ENCODE measurements around the gene PA2G4.
A peak's percentile ranks its signal among the peaks of the same experiment; 100 is the strongest.

Gene PA2G4

GRCh38 chr12:56104109-56104814 lies at the start of gene PA2G4:
TSS of gene PA2G4 (plus strand) at chr12:56104559. CDS start at chr12:56104738, 179 bp downstream.
- TF ChIP-seq, protein P1, sequence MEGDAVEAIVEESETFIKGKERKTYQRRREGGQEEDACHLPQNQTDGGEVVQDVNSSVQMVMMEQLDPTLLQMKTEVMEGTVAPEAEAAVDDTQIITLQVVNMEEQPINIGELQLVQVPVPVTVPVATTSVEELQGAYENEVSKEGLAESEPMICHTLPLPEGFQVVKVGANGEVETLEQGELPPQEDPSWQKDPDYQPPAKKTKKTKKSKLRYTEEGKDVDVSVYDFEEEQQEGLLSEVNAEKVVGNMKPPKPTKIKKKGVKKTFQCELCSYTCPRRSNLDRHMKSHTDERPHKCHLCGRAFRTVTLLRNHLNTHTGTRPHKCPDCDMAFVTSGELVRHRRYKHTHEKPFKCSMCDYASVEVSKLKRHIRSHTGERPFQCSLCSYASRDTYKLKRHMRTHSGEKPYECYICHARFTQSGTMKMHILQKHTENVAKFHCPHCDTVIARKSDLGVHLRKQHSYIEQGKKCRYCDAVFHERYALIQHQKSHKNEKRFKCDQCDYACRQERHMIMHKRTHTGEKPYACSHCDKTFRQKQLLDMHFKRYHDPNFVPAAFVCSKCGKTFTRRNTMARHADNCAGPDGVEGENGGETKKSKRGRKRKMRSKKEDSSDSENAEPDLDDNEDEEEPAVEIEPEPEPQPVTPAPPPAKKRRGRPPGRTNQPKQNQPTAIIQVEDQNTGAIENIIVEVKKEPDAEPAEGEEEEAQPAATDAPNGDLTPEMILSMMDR (IDR thresholded peaks at IDR 0.05): no peak

DNA sequence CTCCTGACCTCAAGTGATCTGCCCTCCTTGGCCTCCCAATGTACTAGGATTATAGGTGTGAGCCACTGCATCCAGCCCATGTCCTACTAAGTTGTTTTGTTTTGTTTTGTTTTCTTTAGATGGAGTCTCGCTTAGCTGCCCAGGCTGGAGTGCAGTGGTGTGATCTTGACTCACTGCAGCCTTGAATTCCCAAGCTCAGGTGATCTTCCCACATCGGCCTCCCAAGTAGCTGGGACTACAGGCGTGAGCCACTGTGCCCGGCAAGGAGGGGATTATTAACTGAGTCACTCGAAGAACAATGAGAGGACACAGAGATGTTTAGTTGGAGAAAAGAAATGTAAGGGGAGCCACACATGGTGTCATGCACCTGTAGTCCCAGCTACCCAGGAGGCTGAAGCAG lies 42.4 kb upstream of the PA2G4 start:
- TF ChIP-seq, protein P1 (IDR thresholded peaks at IDR 0.05): no peak

DNA sequence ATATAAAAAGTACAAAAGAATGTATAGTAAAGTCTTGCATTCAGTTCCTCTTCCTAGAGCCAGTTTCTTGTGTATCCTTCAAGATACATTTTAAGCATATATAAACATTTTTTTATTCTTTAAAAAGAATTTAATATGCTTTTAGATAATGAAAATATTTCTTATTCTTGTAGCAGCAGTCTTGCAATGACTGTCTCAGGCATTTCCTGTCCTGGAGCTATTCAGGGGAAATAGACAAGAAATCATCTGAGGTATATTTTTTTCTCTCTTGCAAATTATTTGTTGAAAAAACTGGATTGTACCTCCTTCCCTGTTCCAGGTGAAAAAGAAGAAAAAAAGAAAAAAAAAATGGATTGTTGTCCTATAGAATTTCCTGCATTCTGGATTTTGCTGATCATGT lies 41.4 kb upstream of the PA2G4 start:
- TF ChIP-seq, protein P1 (IDR thresholded peaks at IDR 0.05): no peak

GRCh38 chr12:56071648-56072047 lies 32.7 kb upstream of the PA2G4 start:
- TF ChIP-seq, protein P1 (IDR thresholded peaks at IDR 0.05): no peak

DNA sequence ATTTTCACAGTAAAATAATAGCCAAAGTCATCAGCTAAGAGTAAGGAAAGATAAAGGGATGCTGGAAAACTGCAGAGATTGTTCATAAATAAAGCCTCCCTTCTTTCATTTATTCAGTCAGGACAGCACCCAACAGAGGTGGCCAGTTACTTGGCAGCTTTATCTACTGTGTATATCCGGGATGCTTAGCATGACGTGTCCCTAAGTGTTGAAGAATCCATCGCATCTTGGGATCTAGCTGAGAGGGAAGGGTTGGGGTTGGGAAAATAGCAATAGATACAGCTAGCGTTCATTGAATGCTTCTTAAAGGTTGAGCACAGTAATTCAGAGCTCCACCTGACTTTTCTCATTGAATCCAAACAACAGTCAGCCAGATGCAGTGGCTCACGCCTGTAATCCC lies 30.0 kb upstream of the PA2G4 start:
- TF ChIP-seq, protein P1 (IDR thresholded peaks at IDR 0.05): no peak

DNA sequence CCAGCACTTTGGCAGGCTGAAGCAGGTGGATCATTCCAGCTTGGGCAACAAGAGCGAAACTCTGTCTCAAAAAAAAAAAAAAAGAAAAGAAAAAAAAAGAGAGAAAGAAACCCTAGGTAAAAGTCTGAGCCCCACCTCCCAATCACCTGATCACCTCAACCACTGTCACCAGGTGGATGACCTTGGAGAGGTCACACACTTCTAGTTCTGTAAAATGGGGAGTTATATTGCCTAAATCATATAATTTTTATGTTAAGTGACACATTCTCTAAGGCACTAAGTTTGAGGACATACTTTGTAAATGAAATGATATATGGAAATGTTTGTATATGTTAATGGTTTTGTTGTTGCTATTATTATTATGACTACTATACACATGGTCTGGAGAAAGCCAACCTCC lies 25.9 kb upstream of the PA2G4 start:
- TF ChIP-seq, protein P1 (IDR thresholded peaks at IDR 0.05): no peak

DNA sequence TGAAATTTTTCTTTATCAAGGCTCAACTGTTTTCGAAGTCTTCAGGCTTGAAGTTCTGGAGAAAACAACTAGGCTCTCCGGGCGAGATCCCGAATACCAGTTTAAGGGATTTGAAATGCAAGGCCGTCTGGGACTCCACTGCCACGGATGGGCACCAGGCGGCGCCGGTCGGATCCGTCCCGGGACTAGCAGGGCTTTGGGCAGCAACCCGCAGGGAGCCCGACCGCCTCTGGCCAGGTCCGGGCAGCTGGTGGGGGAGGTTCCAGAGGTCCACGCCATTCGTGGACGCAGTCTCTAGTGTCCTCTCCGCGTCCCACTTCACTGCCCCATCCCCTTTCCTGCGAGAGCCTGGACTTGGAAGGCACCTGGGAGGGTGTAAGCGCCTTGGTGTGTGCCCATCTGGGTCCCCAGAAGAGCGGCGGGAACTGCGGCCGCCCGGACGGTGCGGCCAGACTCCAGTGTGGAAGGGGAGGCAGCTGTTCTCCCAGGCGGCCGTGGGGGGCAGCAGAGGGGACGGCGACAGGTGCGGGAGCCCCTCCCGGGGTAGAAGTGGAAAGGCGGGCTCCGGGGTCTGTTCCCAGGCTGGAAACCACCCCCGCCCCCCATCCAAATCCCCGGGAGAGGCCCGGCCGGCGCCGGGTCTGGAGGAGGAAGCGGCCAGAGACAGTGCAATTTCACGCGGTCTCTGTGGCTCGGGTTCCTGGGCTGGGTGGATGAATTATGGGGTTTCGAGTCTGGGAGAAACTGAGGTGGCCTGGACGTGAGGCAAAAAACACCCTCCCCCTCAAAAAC lies 25.2 kb upstream of the PA2G4 start:
- TF ChIP-seq, protein P1 (IDR thresholded peaks at IDR 0.05): peak; percentile 84
